8988T (cell line): Measurements from ENCODE around the gene PDE6B.

ENCODE experiments used
- DNase-seq: peaks from one replicate; pipeline ENCODE4 v3.0.0; 2011

Gene PDE6B

DNA sequence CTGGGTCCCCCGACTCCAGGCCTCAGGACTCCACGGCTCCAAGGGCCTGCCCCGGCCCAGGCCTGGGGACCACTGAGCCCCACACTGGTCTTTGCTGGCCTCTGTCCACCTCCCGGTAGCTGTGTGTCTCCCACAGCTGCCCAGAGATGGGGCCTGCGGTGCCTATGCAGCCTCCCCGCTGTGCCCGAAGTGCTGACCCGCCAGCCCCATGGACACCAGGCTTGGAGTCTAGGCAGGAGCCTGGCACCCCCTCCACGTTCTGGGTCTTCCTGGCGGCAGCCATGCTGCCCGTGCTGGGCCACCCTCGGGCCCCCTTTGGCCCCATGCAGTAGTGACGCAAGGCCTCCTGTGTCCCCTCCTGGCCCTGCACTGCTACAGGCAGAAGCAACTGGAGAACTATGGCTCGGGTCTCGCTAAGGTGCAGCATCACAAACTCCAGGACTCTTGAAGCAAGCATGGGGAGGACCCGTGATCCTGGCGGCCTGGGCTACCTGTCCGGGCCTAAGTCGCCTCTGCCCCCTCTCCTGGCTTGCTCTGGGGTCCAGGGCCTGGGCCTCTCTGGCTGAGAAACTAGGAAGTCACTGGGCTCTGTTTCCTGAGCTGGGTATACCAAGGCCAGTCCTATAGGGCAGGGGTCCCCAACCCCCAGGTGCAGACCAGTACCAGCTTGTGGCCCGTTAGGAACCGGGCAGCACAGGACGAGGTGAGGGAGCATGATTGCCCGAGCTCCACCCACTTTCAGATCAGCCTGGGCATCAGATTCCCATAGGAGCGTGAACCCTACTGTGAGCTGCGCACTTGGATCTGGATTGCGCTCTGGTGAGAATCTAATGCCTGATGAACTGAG, 49.9 kb downstream of the PDE6B start:
- no peak for DNase-seq

DNA sequence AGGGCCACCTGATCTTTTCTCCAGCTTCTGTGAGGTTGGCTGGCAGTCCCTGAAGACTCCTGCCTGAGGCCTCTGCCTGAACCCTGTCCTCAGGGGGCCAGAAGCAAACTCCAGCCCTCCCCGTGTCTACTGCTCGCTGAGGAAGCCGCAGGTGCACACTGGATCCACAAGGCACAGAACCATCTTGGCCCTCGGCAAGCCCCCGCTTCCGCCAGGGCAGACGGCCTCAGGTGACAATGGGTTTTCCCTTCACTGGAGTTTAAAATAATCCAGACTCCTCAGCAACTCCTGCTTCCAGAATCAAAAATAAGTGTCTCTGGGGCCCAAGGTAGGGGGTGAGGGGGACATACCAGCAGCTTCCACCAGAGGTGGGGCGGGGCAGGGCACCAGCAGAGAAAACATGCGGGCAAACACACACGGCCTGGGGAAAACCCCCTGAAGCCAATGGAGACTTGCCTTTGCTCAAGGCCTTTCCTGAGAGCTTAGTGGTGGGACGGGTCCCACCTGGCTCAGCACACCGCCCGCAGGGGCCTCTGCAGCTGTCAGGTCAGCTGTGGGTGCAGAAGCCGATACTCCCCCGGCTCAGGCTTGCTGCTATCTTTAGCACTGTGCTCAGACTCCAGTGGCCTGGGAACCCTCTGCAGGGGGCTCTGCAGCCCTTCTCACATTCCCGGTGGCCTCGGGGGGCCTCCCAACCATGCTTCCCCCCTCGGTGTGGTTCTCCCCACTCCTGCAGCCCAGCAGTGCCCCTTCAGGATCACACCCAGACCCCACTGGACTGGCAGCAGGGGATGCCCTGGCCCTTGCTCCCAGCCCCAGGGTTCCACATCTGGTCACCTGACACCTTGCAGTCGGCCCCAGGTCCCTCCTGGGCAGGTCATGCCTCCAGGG, 50.9 kb downstream of the PDE6B start:
- DNase-seq: no peak

DNA sequence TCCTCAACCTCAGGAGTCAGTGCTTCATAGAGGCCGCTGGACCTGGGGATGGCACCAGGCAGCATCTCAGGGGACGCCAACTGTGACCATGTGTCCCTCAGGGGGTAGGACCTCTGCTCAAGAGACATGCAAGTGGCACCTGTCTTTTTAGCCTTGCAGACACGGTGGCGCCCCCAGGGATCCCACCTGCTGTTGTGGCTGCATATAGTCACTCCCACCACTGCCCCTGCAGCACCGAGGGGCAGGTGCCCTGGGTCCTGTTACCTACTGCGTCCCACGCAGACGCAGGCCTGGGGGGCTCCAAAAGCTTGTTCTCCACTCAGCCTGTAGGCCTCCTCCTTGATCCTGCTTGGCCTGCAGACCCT, 51.5 kb downstream of the PDE6B start:
- no peak for DNase-seq

DNA sequence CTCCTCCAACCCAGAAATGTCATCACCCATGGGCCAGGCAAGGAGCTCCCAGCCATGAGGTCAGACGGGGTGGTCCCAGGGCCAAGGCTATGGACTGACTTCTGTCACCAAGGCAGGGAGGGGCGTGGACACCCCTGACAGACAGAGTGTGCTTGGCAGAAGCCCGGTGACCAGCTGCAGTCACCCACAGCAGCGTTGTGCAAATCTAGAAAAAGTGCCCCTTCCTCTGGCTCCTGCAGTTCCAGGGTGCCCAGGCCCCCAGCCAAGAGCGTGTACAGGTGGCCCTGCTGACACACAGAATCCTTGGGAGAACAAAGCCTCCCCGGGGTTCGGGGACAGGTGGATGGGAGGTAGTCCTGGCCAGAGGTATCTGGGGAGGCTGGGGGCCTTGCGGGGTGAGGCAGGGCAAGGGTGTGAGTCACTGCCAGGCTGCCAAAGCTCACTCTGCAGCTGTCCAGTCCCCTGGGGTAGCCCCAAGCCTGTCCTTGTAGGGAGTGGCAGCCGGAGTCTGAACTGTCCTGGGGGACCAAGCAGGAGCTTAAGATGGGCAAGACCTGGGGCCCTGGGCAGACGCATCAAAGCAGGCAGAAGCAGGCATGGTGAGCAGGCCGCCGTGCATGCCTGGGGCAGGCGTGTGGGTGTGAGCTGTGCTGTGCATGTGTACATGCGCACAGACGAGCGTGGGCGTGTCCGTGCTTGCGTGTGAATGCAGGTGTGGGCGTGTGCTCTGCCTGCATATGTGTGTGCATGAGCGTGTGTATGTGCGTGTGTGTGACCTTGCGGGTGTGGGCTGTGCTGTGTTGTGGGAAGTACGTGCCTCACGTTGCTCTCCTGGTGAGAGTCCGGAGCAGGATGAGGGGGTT, 52.3 kb downstream of the PDE6B start:
- no peak for DNase-seq

DNA sequence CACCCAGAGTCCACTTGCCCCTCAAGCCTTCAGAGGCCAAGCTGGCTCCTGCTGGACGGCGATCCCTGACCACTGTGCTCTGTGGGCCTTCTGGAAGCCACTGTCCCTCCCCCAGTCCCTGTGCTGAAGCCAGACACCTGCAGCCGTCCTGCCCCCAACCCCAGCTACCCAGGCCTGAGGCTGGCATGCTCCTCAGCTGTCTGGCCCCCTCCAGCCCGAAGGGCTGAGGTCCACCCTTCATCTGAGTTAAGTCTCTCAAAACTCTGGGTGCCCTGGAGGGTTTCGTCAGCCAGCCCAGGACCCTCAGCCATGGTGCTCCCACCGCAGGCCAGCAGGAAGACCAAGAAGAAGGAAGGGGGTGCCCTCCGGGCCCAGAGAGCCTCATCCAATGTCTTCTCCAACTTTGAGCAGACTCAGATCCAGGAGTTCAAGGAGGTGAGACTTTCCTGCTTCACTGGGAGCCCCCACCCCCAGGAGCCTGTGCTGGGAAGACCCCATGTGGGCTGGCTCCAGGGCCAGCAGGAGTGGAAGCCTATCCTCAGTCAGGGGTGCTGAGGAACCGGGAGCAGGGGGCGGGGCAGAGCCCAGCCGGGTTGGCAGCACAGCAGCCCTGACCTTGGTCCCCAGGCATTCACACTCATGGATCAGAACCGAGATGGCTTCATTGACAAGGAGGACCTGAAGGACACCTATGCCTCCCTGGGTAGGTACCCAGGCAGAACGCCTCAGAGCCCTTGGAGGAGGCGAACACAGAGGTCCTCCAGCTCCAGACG, 53.1 kb downstream of the PDE6B start:
- no peak for DNase-seq

DNA sequence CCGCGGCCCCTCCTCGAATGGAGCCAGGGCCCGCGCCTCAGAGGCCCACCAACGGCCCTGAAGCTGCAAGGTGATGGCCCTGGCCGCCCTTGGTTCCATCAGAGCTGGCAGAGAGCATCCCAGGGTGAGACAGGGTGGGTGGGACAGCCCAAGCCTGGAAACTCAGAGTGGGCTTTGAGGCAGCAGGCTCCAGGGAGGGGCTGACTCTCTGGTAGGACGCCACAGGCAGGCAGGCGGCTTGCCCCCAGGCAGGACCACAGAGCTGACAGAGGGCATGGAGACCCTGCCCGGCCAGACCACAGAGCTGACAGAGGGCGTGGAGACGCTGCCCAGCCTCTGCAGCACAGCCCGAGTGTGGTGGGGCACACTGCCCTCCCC, 53.7 kb downstream of the PDE6B start:
- no peak for DNase-seq

DNA sequence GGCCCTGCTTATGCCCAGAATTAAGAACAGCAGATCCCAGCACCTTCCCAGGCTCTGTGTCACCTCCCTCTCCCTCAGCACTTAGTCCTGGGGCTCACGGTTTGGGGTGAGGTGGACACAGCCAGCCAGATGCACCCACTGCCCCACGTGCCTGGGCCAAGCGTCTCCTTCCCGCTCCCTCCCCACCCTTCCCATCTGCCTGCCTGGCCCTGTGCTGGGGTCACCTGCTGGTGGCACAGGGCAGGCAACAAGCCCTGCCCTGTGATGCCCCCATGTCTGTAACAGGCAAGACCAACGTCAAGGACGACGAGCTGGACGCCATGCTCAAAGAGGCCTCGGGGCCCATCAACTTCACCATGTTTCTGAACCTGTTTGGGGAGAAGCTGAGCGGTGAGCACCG, 54.3 kb downstream of the PDE6B start:
- no peak for DNase-seq

DNA sequence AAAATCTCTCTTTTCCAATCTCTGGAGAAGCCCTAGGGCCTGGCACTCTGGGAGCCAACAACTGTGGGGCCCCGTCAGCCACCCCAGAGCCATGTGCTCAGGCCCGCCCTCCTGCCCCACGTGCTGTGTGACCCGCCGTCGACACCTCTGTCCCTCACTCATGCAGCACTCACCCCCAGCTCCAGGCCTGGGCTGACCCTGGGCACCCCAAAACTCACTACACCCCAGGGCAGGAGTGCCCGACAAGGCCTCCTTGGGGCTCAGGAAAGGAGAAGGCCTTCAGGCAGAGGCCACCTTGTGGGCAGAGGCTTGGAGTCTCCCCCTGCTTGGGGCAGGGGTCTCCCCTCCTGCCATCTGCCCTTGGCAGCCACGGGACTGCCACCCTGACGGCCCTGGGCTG, 54.7 kb downstream of the PDE6B start:
- DNase-seq: no peak

DNA sequence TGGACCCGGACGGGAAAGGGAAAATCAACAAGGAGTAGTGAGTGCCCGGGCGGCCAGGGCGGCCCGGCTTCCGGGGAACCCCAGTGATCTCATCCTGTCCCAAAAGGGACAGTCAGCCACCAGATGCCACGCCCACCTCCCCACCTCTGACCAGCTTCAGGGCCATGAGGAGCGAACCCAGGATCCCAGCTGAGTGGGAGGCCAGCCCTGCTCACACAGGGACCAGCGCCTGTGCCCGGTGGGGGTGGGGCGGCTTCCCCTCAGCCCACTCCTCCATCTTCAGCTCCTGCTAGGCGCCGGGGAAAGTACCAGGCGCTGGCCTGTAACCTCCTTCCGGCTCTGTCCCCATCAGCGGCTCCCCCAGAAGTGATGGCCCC, 55.2 kb downstream of the PDE6B start:
- DNase-seq: no peak

DNA sequence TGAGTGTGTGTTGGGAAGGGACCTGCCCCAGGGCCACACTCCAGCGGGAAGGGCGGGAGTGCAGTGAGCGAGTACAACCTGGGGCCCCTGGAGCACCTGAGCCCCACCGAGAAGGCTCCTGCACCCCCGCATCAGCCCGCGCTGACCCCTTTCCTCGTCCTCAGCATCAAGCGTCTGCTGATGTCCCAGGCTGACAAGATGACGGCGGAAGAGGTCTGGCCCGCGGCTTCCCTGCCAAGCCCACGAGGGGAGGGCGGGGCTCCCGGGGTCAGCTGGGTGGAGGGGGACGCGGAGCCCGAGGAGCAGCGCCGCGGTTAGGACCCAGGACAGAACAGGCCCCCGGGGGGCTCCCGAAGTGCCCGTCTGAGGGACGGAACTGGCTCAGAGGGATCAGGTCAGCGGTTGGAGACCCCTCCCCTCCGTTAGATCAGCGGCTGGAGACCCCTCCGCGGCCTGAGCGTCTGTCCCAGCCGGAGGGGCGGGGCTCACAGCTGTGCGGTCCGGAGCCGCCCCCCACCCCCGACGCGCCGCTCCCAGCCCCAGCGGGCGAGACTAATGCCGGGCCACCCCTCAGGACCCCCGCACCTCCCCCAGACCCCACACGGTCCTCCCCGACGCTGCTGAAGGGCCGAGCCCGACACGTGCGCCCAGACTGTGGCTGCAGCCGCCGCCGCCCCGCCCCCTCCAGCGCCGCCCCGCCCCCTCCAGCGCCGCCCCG, 55.7 kb downstream of the PDE6B start:
- peak; percentile 93 for DNase-seq

DNA sequence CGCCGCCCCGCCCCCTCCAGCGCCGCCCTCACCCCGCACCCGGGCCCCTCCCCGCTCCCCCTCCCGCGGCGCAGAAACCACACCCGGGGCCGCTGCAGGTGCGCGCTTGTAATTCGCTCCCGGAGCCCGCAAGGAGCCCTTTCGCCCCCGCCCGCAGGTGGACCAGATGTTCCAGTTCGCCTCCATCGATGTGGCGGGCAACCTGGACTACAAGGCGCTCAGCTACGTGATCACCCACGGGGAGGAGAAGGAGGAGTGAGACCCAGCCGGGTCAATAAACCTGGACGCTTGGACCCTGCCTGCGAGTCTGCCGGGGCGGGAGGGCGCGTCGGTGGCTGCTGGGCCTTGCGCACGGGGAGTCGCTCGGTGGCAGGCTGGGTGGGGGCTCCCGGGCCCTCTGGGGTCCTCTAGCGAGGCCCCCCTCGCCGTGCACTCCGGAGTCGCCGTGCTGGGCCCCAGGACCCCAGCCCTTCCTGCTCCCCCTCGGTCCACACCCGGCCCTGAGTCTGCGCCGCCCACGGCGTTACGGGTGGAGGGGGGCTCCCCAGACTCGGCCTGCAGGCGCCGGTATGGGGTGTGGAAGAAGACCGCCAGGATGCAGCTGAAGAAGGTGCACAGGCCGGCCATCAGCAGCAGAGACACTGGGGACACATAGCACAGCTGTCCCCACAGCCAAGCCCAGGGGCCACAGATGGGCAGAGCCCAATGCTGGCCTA, 56.5 kb downstream of the PDE6B start:
- DNase-seq: no peak

DNA sequence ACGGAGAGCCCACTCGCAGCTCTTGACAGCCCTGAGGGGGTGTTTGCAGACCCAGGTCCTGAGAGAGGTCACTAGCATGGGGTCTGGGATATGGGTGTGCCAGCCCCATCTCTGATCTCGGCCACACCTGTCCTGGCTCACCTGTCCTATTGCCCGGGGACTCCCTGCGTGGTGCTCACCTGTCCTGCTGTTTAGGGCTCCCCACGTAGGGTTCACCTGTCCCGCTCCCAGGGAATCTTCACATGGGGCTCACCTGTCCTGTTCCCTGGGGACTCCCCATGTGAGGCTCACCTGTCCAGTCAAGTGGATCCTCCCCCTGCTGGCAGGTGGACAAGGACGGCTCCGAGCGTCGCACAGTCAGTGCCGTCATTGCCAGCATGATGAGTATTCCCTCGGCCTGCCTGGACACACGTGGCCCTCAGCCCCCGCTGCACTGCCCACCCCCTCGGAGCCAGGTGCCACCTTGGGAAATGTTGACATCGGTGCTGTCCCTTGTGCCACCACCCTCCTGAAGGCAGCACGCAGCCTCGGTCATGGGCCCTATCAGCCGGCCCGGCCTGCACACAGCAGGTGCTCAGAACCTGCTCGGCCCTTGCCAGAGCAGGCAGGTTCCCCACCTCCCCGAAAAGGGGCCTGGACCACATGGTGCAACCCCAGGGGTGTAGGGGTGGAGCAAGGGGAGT, 57.3 kb downstream of the PDE6B start:
- DNase-seq: no peak

DNA sequence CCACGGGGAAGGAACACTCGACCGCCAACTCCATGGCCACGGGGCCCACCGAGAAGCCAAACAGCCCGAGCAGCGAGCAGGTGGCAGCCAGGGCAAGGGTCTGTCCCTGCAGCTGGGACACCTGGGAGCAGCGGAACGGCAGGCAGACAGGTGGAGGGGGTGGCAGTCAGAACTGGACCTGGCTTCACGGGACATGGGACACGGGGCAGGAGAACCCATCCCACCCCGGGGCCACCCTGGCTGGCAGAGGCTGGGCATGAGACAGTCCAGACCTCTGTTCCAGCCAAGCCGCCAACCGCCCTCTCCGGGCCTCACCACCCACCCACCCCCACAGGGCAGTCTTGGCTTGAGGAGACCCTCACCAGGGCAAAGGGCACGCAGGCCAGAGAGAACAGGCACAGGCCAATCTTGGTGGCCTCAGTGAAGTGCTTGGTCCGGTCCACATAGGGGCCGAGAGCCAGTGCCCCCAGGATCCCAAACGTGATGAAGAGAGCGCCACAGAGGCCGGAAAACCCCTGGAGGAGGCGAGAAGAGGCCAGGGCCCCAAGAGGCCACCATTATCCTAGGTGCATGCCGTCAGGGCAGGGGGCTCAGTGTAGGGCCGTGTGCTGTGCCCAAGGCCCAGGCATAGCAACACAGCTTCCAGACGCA, 58.0 kb downstream of the PDE6B start:
- DNase-seq: no peak

DNA sequence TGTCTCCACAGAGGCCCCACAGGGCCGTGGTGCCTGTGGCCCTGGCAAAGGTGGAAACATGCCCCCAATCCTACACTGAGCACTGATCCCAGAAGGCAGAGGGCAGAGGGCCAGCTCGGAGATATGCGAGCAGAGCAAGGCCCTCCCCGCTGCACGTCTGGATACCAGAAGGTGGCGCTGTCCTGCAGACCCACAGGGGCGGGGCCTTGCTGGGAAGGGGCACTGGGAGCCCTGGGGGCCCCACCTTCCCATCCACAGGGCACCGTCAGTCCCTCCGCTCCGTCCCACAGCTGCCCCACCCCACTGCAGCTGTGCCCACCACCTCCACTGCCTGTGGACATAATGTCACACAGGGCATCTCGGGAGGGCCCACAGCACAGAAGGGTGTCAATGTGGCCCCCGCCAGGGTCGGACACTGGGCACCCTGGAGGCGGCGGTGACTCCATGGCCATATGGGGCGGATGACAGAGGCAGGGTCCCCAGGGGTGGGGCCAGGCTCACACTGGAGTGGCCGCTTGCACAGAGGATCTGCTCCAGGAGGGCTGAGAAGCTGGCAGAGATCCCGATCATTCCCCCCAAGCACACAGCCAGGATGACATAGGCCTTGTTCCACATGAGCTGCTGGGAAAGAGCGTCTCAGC, 58.7 kb downstream of the PDE6B start:
- DNase-seq: peak; percentile 93

DNA sequence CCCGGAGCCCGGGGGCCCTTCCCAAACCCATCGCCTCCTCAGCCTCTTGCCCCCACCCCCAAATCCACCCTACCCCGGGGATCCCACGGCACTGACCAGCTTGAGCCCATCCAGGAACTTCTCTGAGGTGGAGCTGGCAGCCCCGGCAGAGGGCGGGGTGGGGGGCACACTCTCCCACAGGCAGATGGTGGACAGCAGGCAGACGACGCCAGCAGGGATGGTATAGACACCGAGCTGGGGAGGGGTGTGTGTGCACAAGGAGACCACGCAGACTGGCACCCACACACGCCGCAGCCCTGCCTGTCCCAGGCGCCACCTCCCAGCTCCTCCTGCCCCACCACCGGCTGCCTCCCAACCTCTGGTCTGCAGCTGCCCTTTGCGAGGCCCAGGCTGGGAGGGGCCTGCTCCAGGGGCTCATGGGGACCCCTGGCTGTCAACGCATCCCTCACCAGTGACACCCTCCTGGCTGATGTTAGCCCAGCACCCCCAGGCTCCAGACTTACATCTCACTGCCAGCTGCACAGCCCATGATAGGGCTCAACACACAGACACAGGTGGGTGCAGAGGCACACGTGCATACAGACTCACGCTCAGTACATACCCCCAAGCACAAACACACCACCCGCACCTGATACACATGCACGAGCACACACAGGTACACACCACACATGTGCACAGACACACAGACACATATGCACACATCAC, 59.4 kb downstream of the PDE6B start:
- DNase-seq: no peak

DNA sequence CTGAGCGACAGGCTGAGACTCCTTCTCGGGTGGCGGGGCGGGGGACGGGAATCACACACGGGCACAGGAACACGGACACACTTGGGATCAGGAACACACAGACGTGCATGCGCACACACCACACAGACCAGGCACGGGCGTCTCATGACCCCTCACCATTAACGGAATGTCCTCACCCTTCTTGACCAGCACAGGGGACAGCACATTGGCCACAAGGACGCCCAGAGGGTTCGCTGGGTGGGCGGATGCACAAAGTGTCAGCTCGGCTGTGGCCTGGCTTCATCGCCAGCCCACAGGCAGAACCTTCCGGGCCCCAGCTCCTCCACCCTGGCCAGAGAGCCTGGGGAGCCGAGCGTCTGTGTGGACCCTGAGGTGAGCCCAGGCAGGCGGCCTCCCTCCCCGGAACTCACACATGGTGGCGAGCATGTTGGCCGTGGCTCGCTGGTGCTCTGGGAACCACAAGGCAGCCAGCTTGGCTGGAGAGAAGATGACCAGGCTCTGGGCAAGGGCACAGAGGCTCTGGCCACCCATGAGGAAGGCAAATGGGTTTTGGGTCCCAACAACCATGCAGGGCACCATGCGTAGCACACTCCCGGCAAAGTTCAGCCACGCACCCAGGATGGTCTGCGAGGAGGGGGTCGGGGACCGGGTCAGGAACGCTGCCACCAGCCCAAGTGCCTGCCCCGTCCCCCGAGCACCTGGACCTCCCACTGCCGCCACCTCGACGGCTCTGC, 60.5 kb downstream of the PDE6B start:
- DNase-seq: no peak

DNA sequence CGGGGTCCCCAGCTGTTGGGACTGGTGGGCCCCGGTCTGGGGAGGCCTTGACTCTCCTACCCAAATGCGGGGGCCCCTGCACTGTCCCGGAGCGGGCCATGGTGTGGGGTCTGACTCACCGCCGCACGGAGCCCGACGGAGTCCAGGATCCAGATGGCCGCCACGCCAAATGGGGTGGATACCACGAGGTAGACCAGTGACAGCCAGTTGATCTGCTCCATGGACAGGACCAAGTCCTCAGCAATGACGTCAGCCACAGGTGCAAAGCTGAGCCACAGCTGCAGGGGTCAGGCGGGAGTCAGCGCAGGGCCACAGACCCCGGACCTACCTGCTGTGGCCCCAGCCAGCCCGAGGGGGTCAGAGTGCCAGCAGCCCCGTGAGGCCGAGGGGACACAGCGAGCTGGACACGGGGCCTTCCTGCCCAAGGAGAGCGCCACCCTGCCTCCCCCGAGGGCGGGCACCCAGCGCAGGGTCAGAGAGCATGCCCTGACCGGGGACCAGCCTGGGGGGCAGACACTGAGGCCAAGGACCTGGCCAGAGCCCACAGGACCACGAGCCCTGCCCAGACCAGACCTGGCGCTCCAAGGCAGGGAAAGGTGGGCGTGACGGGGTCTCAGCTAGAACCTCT, 61.2 kb downstream of the PDE6B start:
- DNase-seq: no peak
